ENCODE data around the gene POLR1E. TPM values are rescaled to one million over a fixed set of nuclear protein-coding genes. Genes with fewer than 3 reads are reported as not detected.
A peak's percentile ranks its signal among the peaks of the same experiment; 100 is the strongest.

The POLR1E gene
- total RNA-seq, 1 donor from 2014 or later, result 38.6 TPM

DNA sequence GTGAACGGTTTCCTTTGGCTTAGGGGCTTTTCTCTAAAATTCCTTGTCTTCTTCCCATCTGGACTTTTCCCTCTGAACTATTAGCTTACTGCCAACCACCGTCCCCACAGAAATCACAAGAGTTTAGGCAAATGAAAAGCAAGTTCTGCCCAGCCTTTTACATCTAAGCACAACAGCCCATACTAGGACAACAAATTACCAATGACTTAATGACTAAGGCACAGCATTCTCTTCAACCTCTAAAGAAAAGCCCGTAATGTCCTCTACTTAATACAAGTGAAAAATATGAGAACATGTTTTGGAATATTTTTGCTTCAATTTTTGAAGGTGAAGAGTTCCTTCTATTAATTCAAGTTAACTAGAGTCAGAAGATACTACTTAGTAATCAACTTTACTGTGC lies 21.7 kb upstream of the POLR1E start:
- peak overlapping the region; percentile 73 for H3K9ac ChIP-seq
- H3K27ac Mint-ChIP-seq, result peak overlapping the region; percentile 90
- no peaks in the 10 kb centered on the region for H3K9me3 Mint-ChIP-seq
- H3K27ac ChIP-seq, result peak overlapping the region; percentile 96
- TF ChIP-seq EZH2 (IDR thresholded peaks at IDR 0.05) (no peak), EZH2phosphoT487 (IDR thresholded peaks at IDR 0.05) (no peak)
- TF ChIP-seq, protein P1, sequence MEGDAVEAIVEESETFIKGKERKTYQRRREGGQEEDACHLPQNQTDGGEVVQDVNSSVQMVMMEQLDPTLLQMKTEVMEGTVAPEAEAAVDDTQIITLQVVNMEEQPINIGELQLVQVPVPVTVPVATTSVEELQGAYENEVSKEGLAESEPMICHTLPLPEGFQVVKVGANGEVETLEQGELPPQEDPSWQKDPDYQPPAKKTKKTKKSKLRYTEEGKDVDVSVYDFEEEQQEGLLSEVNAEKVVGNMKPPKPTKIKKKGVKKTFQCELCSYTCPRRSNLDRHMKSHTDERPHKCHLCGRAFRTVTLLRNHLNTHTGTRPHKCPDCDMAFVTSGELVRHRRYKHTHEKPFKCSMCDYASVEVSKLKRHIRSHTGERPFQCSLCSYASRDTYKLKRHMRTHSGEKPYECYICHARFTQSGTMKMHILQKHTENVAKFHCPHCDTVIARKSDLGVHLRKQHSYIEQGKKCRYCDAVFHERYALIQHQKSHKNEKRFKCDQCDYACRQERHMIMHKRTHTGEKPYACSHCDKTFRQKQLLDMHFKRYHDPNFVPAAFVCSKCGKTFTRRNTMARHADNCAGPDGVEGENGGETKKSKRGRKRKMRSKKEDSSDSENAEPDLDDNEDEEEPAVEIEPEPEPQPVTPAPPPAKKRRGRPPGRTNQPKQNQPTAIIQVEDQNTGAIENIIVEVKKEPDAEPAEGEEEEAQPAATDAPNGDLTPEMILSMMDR (IDR thresholded peaks at IDR 0.05), result no peak
- H3K4me1 ChIP-seq, result peaks cover 22% of the 10 kb centered on the region
- peaks cover 5% of the 10 kb centered on the region for H3K27me3 Mint-ChIP-seq (ENCODE audit: insufficient read depth, low read depth)
- peaks cover 29% of the 10 kb centered on the region for H3K4me1 Mint-ChIP-seq
- no peaks in the 10 kb centered on the region for H3K27me3 ChIP-seq
- DNase-seq (ENCODE audit: low spot score), result no peak
- H3F3A ChIP-seq (ENCODE audit: low read depth), result peaks cover 37% of the 10 kb centered on the region
- H3K9me3 ChIP-seq (ENCODE audit: low read depth), result no peaks in the 10 kb centered on the region
- peaks cover 46% of the 10 kb centered on the region for H4K20me1 ChIP-seq (ENCODE audit: low read depth)
- H3K4me3 Mint-ChIP-seq, result peak overlapping the region; percentile 95
- H3K4me2 ChIP-seq, result peak overlapping the region; percentile 90
- H3K4me3 ChIP-seq, result peak overlapping the region; percentile 90
- H3K36me3 Mint-ChIP-seq, result peaks cover 18% of the 10 kb centered on the region
- peaks cover 58% of the 10 kb centered on the region for H3K79me2 ChIP-seq (ENCODE audit: low read depth)
- no peaks in the 10 kb centered on the region for H3K36me3 ChIP-seq
- H2AFZ ChIP-seq (replicated peaks), result no peak overlapping the region

DNA sequence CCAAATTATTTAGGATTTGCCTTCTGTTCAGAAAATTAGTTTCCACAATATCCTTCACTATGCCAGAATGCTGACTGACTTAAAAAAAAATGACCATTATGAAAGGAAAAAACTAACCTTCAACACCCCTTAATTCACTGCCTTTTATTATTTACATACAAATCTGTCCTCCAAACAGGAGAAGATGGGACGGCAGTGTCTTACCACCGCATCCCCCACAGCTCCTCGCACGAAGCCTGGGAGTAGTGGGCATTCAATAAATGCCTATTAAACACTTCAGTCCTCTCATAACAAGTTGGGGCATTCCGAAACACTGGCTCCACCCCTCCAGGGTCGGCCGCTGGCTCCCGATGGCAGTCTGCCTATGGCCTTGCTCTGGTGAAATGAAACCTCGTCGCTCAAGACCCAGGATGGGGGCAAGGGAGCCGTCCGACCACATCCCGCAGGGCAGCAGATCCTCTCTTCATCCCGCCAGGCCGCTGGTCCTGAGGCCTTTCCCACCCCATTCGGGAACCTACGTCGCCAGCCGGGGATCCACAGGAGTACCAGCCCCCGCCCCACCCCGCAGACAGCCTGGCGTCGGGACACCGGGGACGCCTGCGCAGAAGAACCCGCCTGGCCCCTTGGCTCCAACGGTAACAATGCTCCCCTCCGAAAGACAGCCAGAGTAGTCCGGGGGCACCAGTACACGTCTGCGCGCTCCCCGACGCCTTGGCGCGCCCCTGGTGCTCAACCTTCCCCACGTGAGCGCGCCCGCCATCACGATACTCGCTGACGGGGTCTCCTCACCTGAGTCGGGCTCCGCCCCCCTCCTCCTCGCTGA lies 21.1 kb upstream of the POLR1E start:
- Histone ChIP-seq H3K4me2 (peak overlapping the region; percentile 90), H3K9me3 (ENCODE audit: low read depth) (no peaks in the 10 kb centered on the region), H4K20me1 (ENCODE audit: low read depth) (peaks cover 44% of the 10 kb centered on the region), H3K27me3 (no peaks in the 10 kb centered on the region), H3K36me3 (no peaks in the 10 kb centered on the region), H3K27ac (peak overlapping the region; percentile 96), H3K4me3 (peak overlapping the region; percentile 90), H3K79me2 (ENCODE audit: low read depth) (peaks cover 51% of the 10 kb centered on the region), H3F3A (ENCODE audit: low read depth) (peaks cover 37% of the 10 kb centered on the region), H2AFZ (replicated peaks) (peak overlapping the region; percentile 68), H3K9ac (peak overlapping the region; percentile 73), H3K4me1 (peaks cover 22% of the 10 kb centered on the region)
- H3K36me3 Mint-ChIP-seq, result peaks cover 15% of the 10 kb centered on the region
- no peaks in the 10 kb centered on the region for H3K9me3 Mint-ChIP-seq
- peak overlapping the region; percentile 90 for H3K27ac Mint-ChIP-seq
- H3K4me3 Mint-ChIP-seq, result peak overlapping the region; percentile 95
- TF ChIP-seq, protein P1 (IDR thresholded peaks at IDR 0.05), result no peak
- no peak for TF ChIP-seq EZH2 (IDR thresholded peaks at IDR 0.05)
- no peak for TF ChIP-seq EZH2phosphoT487 (IDR thresholded peaks at IDR 0.05)
- H3K4me1 Mint-ChIP-seq, result peaks cover 29% of the 10 kb centered on the region
- peaks cover 5% of the 10 kb centered on the region for H3K27me3 Mint-ChIP-seq (ENCODE audit: insufficient read depth, low read depth)
- DNase-seq (ENCODE audit: low spot score), result no peak

- peaks cover 29% of the 10 kb centered on the region for H3K4me1 Mint-ChIP-seq
- Histone ChIP-seq H3K4me1 (peaks cover 22% of the 10 kb centered on the region), H3K27ac (peak within 1 kb of the TSS; percentile 96), H3K4me2 (peak within 1 kb of the TSS; percentile 90), H2AFZ (replicated peaks) (peak within 1 kb of the TSS; percentile 81), H3K36me3 (no peaks in the 10 kb centered on the region), H4K20me1 (ENCODE audit: low read depth) (peaks cover 39% of the 10 kb centered on the region), H3K4me3 (peak within 1 kb of the TSS; percentile 90), H3K9me3 (ENCODE audit: low read depth) (no peaks in the 10 kb centered on the region), H3K27me3 (no peaks in the 10 kb centered on the region), H3K79me2 (ENCODE audit: low read depth) (peaks cover 43% of the 10 kb centered on the region), H3F3A (ENCODE audit: low read depth) (peaks cover 37% of the 10 kb centered on the region), H3K9ac (peak within 1 kb of the TSS; percentile 73)
- H3K27ac Mint-ChIP-seq, result peak within 1 kb of the TSS; percentile 99
- DNase-seq (ENCODE audit: low spot score), result peak; percentile 100
- H3K36me3 Mint-ChIP-seq, result peaks cover 15% of the 10 kb centered on the region
- peaks cover 5% of the 10 kb centered on the region for H3K27me3 Mint-ChIP-seq (ENCODE audit: insufficient read depth, low read depth)
- TF ChIP-seq EZH2 (IDR thresholded peaks at IDR 0.05), result no peak
- TF ChIP-seq, protein P1 (IDR thresholded peaks at IDR 0.05), result no peak
- no peak for TF ChIP-seq EZH2phosphoT487 (IDR thresholded peaks at IDR 0.05)
- H3K9me3 Mint-ChIP-seq, result no peaks in the 10 kb centered on the region
- peak within 1 kb of the TSS; percentile 95 for H3K4me3 Mint-ChIP-seq
Observed at GRCh38 chr9:37465249-37466036, 20.3 kb upstream of the POLR1E start, which contains the start of gene ZBTB5. ZBTB5 (minus strand) TSS chr9:37465450; CDS start chr9:37442551, 22,899 bp downstream.
